Measurements from ENCODE around the gene PCDH15.

- TF ChIP-seq EZH2 (IDR thresholded peaks at IDR 0.05; ENCODE audit: borderline replicate concordance, low read depth, low read length), result no peak
- TF ChIP-seq RFX1 (IDR thresholded peaks at IDR 0.05), result no peak
- no peak for TF ChIP-seq EGR1 (conservative IDR thresholded peaks at IDR 0.05)
- TF ChIP-seq SIN3A (IDR thresholded peaks at IDR 0.05; ENCODE audit: borderline replicate concordance in 2 of 2, control insufficient read depth in 1 of 2, low read depth in 2 of 2, low read length in 2 of 2), result no peak
- TF ChIP-seq USF2 (CRISPR knock-in tag; IDR thresholded peaks at IDR 0.05), result no peak
- no peak for TF ChIP-seq EP300 (IDR thresholded peaks at IDR 0.05; ENCODE audit: low read length)
- TF ChIP-seq MTA1 (IDR thresholded peaks at IDR 0.05; ENCODE audit: borderline replicate concordance), result no peak
- TF ChIP-seq CHD1 (IDR thresholded peaks at IDR 0.05; ENCODE audit: low read length), result no peak
- no peak for TF ChIP-seq CTCF (IDR thresholded peaks at IDR 0.05 in 2 of 3, conservative IDR thresholded peaks at IDR 0.05 in 1 of 3; ENCODE audit: insufficient read depth in 2 of 3, low read depth in 1 of 3, low read length in 3 of 3)
Measured at GRCh38 chr10:54434782-54435181, 366.2 kb downstream of the PCDH15 start.

Data from K562 (cell line).